GM18867 (cell line): Measurements from ENCODE around the gene TNP2.

Experiments used
- ATAC-seq: cut with Tn5 transposase; IDR thresholded peaks from one replicate; pipeline ENCODE4 v1.9.1; 2021; ENCODE audit warnings: mild to moderate bottlenecking, moderate library complexity; ENCODE audit not compliant: unreplicated experiment

TNP2 gene

GRCh38 chr16:11268921-11269375 lies at the start of gene TNP2:
TSS of gene TNP2 (minus strand) at chr16:11269325. CDS start at chr16:11269262, 63 bp downstream.
- no peak for ATAC-seq

DNA sequence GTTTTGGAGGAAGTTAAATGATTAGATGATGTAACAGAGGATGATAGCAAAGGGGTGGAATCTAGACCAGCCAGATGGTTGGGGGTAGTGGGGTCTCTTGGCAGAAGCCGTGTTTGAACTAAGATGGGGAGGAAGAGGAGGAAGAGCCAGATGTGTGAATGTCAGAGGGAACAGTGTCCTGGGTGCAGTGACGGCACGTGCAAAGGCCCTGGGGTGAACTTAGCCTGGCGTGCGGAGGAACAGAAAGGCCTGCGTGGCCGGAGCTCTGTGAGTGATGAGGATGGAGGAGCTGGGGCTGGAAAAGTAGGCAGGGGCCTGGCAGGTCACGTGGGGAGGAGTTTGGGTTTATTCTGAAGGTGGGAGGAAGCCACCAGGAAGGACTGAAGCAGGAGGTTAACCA lies 49.7 kb upstream of the TNP2 start:
- no peak for ATAC-seq

GRCh38 chr16:11316331-11317015 lies 47.3 kb upstream of the TNP2 start:
- ATAC-seq = no peak

DNA sequence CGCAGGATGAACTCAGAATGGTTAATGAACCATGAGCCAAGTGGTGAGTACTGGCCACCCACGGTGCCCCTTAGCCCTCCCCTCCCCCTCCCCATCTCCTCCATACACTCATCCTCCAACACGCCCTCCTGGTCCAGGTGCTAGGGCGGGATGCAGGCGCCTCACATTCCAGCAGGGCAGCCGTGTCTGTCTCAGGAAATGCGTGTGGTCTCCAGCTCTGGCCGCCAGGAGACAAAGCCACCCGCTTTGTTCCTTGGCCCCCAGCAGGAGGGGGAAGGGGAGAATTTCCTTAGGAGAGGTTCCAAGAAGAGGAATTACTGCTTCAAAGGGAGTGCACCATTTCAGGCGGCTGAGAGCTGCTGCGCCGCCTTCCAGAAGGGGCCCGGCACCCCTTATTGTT lies 46.4 kb upstream of the TNP2 start:
- no peak for ATAC-seq

DNA sequence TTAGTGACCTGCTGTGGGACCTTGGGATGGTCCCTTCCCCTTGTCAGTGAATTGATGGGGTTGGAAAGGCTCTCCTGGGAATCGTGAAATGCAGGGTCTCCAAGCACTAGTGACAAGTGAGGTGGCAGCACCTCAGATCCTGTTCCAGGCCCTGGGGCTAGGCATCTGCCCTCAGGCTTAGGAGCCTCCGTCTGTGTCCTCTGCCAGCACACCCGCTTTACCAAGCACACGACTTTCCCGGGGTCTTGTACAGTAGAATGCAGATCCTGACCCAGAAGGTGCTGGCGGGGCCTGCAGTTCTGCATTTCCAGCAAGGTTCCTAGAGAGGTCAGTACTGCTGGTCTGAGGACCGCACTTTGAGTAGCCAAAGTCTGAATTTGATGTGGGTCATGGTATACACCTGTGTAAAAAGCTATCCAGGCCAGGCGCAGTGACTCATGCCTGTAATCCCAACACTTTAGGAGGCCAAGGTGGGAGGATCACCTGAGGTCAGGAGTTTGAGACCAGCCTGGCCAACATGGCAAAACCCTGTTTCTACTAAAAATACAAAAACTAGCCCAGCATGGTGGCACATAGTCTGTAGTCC lies 45.3 kb upstream of the TNP2 start:
- no peak for ATAC-seq

- no peak for ATAC-seq
Measured at GRCh38 chr16:11313493-11314308, 44.6 kb upstream of the TNP2 start.

- no peak for ATAC-seq
Measured at GRCh38 chr16:11312718-11313492, 43.8 kb upstream of the TNP2 start.

GRCh38 chr16:11310997-11311561 lies 42.0 kb upstream of the TNP2 start:
- peak; percentile 37 for ATAC-seq

GRCh38 chr16:11310634-11310977 lies 41.5 kb upstream of the TNP2 start:
- no peak for ATAC-seq

GRCh38 chr16:11309895-11310633 lies 40.9 kb upstream of the TNP2 start:
- ATAC-seq = peak; percentile 41

GRCh38 chr16:11308493-11309283 lies 39.6 kb upstream of the TNP2 start:
- no peak for ATAC-seq

DNA sequence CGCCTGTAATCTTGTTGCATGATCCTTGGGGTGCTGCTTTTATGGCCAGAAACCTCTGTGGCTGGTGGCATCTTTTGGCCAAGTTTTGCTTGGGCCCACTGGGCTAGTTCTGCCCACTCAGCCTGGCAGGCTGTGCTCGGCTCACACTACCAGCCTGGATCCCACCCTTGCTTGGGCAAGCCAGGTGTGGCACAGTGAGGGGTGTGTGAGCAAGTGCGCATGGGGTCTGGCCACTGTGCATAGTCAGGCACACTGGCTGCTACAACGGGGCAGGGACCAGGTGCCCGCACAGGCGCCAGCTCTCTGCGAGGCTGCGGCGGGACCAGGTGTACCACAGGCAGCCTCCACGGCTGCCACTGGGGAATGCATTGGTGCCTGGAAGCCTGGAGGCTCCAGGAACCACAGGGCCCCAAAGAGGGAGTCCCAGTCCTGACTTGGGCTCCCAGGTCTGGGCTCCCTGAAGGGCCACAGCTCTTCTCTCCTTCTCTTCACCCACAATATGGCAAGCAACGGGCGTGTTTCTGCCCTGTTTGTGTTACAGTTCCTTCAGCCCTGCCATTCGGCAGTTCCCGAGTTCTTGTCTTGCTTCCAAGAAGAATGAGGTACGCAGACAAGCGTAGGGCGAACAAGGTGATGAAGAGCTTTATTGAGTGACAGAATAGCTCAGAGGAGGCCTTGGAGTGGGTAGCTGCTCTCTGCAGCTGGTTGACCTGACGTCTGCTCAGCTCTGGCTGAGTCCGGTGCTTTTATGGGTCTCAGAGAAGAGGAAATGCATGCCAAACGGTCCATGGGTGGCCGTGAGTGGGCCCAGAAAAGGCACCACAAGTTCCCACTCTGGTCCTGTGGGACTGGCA lies 38.7 kb upstream of the TNP2 start:
- ATAC-seq = no peak

DNA sequence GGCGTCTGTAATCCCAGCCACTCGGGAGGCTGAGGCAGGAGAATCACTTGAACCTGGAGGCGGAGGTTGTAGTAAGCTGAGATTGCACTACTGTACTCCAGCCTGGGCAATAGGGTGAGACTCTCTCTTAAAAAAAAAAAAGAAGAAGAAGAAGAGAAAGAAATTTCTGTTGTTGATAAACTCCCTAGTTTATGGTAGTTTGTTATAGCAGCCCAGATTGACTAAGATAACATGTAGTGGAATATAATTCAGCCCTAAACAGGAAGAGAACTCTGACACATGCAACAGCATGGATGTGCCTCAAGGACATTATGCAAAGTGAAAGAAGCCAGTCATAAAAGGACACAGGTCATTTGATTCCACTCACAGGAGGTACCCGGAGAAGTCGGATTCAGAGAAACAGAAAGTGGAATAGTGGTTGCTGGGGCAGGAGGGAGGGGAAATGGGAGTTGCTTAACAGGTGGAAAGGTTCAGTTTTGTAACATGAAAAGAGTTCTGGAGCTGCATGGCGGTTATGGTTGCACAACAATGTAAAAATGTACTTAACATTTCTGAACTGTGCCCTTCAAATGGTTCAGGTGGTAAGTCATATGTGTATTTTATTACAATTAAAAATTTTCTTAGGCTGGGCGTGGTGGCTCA lies 38.0 kb upstream of the TNP2 start:
- ATAC-seq = no peak

GRCh38 chr16:11306381-11306780 lies 37.3 kb upstream of the TNP2 start:
- no peak for ATAC-seq

DNA sequence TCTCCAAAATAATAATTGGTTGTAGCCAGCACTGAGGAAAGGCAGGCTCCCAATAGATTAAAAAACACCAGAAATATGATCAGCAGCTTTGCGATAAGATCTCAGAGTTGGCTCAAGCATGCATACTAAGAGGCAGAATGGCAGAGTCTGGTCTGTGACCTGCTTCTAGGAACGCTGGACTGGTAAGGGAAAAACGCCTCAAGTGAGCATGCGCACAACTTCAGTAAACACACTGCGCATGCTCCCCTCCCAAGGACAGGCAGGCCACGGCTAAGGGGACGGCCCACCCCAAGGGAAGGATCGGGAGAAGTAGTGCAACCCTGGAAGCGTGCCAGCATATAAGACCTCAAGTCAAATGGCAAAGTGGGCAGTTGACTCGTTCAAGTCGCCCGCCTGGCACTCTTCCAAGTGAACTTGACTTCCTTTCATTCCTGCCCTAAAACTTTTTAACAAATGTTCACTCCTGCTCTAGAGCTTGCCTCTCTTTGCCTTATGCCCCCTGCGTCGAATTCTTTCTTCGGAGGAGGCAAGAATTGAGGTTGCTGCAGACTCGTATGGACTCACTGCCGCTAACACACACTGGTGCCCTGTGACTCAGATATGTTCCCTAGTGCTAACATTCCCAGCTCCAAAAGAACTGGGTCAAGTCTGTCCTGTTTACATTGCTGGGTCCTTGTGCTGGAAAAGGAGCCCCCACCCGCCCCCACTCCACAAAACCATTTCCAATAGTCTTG lies 34.4 kb upstream of the TNP2 start:
- no peak for ATAC-seq

- no peak for ATAC-seq
Measured at GRCh38 chr16:11302977-11303376, 33.9 kb upstream of the TNP2 start.
